ENCODE data around the gene HSPBP1. TPM values are rescaled to one million over a fixed set of nuclear protein-coding genes. Genes with fewer than 3 reads are reported as not detected.

Gene HSPBP1
- total RNA-seq, 1 donor from 2014 or later: 30.1 TPM

DNA sequence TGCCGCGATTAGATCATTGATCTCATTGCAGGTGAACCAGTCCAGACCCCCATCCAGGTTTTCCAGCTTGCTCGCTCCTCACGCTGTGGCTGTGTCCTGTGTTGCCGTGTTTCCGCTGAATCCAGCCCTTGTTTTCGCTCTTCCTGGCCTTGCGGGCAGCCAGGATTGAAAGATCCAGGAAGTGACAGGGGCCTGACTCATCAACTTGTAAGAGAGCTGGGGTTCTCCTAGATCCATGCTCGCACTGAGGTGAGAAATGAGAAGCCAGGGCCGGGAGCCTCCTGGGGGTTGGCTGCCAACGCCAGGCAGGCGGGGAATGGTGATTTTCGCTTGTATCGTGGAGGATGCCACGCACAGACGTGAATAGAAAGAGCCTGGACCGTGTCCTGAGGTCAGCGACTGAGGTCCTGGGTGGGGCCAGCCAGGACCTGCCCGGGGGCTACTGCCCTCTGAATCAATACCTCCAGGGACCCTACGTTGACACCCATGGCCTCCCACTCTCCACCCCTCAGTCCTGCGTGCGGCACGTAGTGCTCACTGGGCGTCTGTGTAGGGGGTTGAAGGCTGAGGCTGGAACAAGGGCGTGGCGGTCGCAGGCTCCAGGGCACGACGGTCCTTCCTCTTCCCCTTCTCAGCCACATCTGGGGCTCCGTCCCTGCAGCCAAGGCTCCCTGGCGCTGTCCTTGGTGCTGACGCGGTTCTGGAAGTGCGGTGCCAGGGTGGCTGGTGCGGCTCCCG is 63.3 kb downstream of the HSPBP1 start:
- peak; percentile 97 for DNase-seq (ENCODE audit: low read depth, low spot score)

DNA sequence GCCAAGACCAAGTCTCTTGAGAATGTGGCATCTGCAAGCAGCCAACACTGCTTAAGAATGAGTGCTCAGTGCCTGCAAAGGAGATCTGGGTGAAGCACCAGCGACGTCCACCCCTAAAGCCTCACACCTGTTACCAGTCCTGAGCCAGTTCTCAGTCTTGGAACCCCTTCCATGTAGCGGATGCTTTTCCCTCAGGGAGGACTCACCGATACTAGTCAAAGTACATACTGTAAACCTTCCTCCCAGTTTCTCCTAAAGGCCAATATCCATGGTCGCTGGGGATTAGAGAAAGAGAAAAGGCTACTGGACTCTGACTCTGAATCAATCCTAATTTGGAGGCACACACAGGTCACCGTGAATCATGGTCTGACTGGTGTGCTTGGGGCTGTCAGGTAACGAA is 66.4 kb downstream of the HSPBP1 start:
- no peak for DNase-seq (ENCODE audit: low read depth, low spot score)

DNA sequence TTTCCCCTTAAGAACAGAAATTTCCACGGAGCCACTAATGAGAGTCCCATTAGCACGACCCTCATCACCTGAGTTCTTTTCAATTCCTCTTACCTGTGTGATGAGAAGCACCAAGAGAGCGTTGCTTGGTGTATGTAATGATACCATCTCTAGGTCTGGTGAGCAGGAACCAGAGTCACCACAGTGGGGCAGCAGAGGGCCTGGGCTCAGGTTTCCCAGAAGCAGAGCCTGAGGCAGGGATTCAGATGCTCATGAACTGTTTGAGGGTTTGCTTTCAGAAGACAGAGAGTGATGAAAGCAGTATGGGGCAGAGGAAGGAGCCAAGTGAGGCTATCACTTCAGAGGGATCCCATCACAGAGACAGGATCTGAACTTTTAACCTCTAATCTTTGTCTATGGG is 67.5 kb downstream of the HSPBP1 start:
- no peak for DNase-seq (ENCODE audit: low read depth, low spot score)

Other genes with a start within 250 kb of the HSPBP1 start
- gene GP6, start 241.8 kb downstream of the HSPBP1 start, total RNA-seq: not detected in 2 replicates
- 10.6 and 13.8 TPM in 2 replicates for gene RDH13, start 217.0 kb downstream of the HSPBP1 start, total RNA-seq
- gene EPS8L1, start 204.2 kb downstream of the HSPBP1 start, total RNA-seq: 4.7 and 7.5 TPM in 2 replicates
- 34.8 and 37.1 TPM in 2 replicates for gene PPP1R12C, start 162.5 kb downstream of the HSPBP1 start, total RNA-seq
- gene TNNT1, start 130.9 kb downstream of the HSPBP1 start, total RNA-seq: 2.0 and 2.3 TPM in 2 replicates
- not detected in 2 replicates for gene TNNI3, start 122.4 kb downstream of the HSPBP1 start, total RNA-seq
- gene DNAAF3, start 113.5 kb downstream of the HSPBP1 start, total RNA-seq: 0.32 and 0.73 TPM in 2 replicates
- gene SYT5, start 99.8 kb downstream of the HSPBP1 start, total RNA-seq: not detected in 2 replicates
- 0.46 and 1.2 TPM in 2 replicates for gene PTPRH, start 70.6 kb downstream of the HSPBP1 start, total RNA-seq
- 0.73 and 1.1 TPM in 2 replicates for gene TMEM86B, start 51.3 kb downstream of the HSPBP1 start, total RNA-seq
- 32.5 and 33.0 TPM in 2 replicates for gene PPP6R1, start 21.1 kb downstream of the HSPBP1 start, total RNA-seq
- 0.07 and 0.40 TPM in 2 replicates for gene BRSK1, start 3.9 kb upstream of the HSPBP1 start, total RNA-seq
- not detected in 2 replicates for gene TMEM150B, start 45.2 kb upstream of the HSPBP1 start, total RNA-seq
- gene KMT5C, start 59.8 kb upstream of the HSPBP1 start, total RNA-seq: 4.3 and 4.8 TPM in 2 replicates
- not detected in 2 replicates for gene COX6B2, start 74.6 kb upstream of the HSPBP1 start, total RNA-seq
- gene GARIN5B, start 83.2 kb upstream of the HSPBP1 start, total RNA-seq: not detected in 2 replicates
- 0.33 TPM in 1 of 2 replicates, not detected in the other for gene IL11, start 90.4 kb upstream of the HSPBP1 start, total RNA-seq
- gene TMEM190, start 96.7 kb upstream of the HSPBP1 start, total RNA-seq: not detected in 2 replicates
- 0.21 and 0.46 TPM in 2 replicates for gene TMEM238, start 104.2 kb upstream of the HSPBP1 start, total RNA-seq
- 208 and 256 TPM in 2 replicates for gene RPL28, start 105.8 kb upstream of the HSPBP1 start, total RNA-seq
- 150 and 327 TPM in 2 replicates for gene UBE2S, start 127.7 kb upstream of the HSPBP1 start, total RNA-seq
- gene SHISA7, start 163.2 kb upstream of the HSPBP1 start, total RNA-seq: not detected in 2 replicates
- 36.0 and 63.3 TPM in 2 replicates for gene ISOC2, start 181.5 kb upstream of the HSPBP1 start, total RNA-seq
- gene C19orf85, start 184.6 kb upstream of the HSPBP1 start, total RNA-seq: not detected in 2 replicates
- gene ZNF628, start 196.5 kb upstream of the HSPBP1 start, total RNA-seq: 0.99 and 1.1 TPM in 2 replicates
- 9.8 and 21.2 TPM in 2 replicates for gene NAT14, start 205.1 kb upstream of the HSPBP1 start, total RNA-seq
- gene SSC5D, start 208.3 kb upstream of the HSPBP1 start, total RNA-seq: 0.11 and 0.13 TPM in 2 replicates